CD14-positive monocyte (primary cell): Measurements from ENCODE around the gene GRPR. TPM values are rescaled to one million over a fixed set of nuclear protein-coding genes. Genes with fewer than 3 reads are reported as not detected.
"Not testable (repeated sequence)": the region's sequence is repeated elsewhere in the genome, so short reads cannot be mapped to it uniquely, and the experiment has no call there.

Source experiments
- DNase-seq, 3 donors: peaks; one replicate each; pipeline ENCODE4 v3.0.0-alpha.2; 2011 to 2022
- H2AFZ ChIP-seq: 2 replicates; pipeline ENCODE4 v1.6.0; 2012; ENCODE audit warnings: mild to moderate bottlenecking, low read depth, low read length, inconsistent platforms; ENCODE audit not compliant: insufficient read depth, poor library complexity, severe bottlenecking
- H3K27ac ChIP-seq, 2 donors: 1 replicate in 1 of 2; 2 replicates in 1 of 2; pipeline ENCODE4 v1.5.1; 2012 to 2013; ENCODE audit warnings: low read length in 2 of 2, control low read depth in 1 of 2, inconsistent platforms in 1 of 2, low read depth in 1 of 2, mild to moderate bottlenecking in 1 of 2
- H3K27me3 ChIP-seq, 2 donors: one replicate each; pipeline versions ENCODE4 v1.6.0 to v1.6.1; 2011 to 2013; ENCODE audit warnings: low read length in 2 of 2; ENCODE audit not compliant: control insufficient read depth in 2 of 2, insufficient read depth in 2 of 2
- H3K36me3 ChIP-seq, 2 donors: replicated peaks in 1 of 2; 1 replicate in 1 of 2; 2 replicates in 1 of 2; pipeline versions ENCODE4 v1.5.1 to v1.6.1; 2012 to 2013; ENCODE audit warnings: low read length in 2 of 2, control low read depth in 1 of 2, inconsistent platforms in 1 of 2, mild to moderate bottlenecking in 1 of 2; ENCODE audit not compliant: insufficient read depth in 2 of 2, control insufficient read depth in 1 of 2
- H3K4me1 ChIP-seq, 2 donors: 1 replicate in 1 of 2; 2 replicates in 1 of 2; pipeline versions ENCODE4 v1.5.1 to v1.6.1; 2012 to 2013; ENCODE audit warnings: low read length in 2 of 2, control low read depth in 1 of 2, inconsistent platforms in 1 of 2, mild to moderate bottlenecking in 1 of 2, moderate library complexity in 1 of 2; ENCODE audit not compliant: insufficient read depth in 2 of 2, control insufficient read depth in 1 of 2
- H3K4me2 ChIP-seq: replicated peaks from 2 replicates; pipeline ENCODE3; 2012; ENCODE audit warnings: low read length, moderate library complexity, mild to moderate bottlenecking; ENCODE audit not compliant: poor library complexity, severe bottlenecking; ENCODE audit errors: extremely low read depth
- H3K4me3 ChIP-seq, 3 experiments: fragments of 200-600 bp in 1 of 3; sonication (generic) in 1 of 3; replicated peaks in 1 of 3; 1 replicate in 2 of 3; 2 replicates in 1 of 3; pipeline ENCODE4 v1.5.1; 2011 to 2013; ENCODE audit warnings: low read length in 3 of 3, mild to moderate bottlenecking in 3 of 3, control low read depth in 2 of 3, low read depth in 2 of 3, inconsistent platforms in 1 of 3, moderate library complexity in 1 of 3
- H3K79me2 ChIP-seq: 2 replicates; pipeline ENCODE4 v1.6.0; 2012; ENCODE audit warnings: mild to moderate bottlenecking, control low read depth, inconsistent platforms, low read length, moderate library complexity; ENCODE audit not compliant: insufficient read depth
- H3K9ac ChIP-seq: 2 replicates; pipeline ENCODE4 v1.6.0; 2017; ENCODE audit warnings: low read length, mild to moderate bottlenecking; ENCODE audit not compliant: insufficient read depth, poor library complexity, severe bottlenecking
- H3K9me3 ChIP-seq, 2 donors: replicated peaks in 1 of 2; 1 replicate in 1 of 2; 2 replicates in 1 of 2; pipeline versions ENCODE4 v1.5.1 to v1.6.1; 2012 to 2013; ENCODE audit warnings: low read length in 2 of 2, control low read depth in 1 of 2; ENCODE audit not compliant: control insufficient read depth in 1 of 2, insufficient read depth in 1 of 2
- H4K20me1 ChIP-seq: 2 replicates; pipeline ENCODE4 v1.6.0; 2012; ENCODE audit warnings: mild to moderate bottlenecking, low read length, control low read depth, moderate library complexity; ENCODE audit not compliant: insufficient read depth
- H3K27ac Mint-ChIP-seq, 7 donors: one replicate each; pipeline ENCODE4 v1.8.0; 2020; ENCODE audit warnings: mild to moderate bottlenecking in 7 of 7, mixed read lengths in 7 of 7, moderate library complexity in 6 of 7, inconsistent platforms in 2 of 7
- H3K27me3 Mint-ChIP-seq, 3 donors: one replicate each; pipeline ENCODE4 v1.8.0; 2021 to 2022; ENCODE audit warnings: low read depth in 3 of 3, mild to moderate bottlenecking in 3 of 3, mixed read lengths in 3 of 3, moderate library complexity in 3 of 3, inconsistent platforms in 1 of 3
- H3K36me3 Mint-ChIP-seq, 2 donors: one replicate each; pipeline ENCODE4 v1.8.0; 2020; ENCODE audit warnings: mixed read lengths in 2 of 2, inconsistent platforms in 1 of 2, mild to moderate bottlenecking in 1 of 2
- H3K4me1 Mint-ChIP-seq: one replicate; pipeline ENCODE4 v1.8.0; 2020; ENCODE audit warnings: mild to moderate bottlenecking, mixed read lengths
- H3K4me3 Mint-ChIP-seq, 2 donors: one replicate each; pipeline ENCODE4 v1.8.0; 2020; ENCODE audit warnings: mild to moderate bottlenecking in 2 of 2, mixed read lengths in 2 of 2, moderate library complexity in 1 of 2
- H3K9me3 Mint-ChIP-seq, 7 donors: one replicate each; pipeline ENCODE4 v1.8.0; 2020 to 2022; ENCODE audit warnings: mixed read lengths in 7 of 7, mild to moderate bottlenecking in 6 of 7, moderate library complexity in 6 of 7, inconsistent platforms in 2 of 7
- WGBS: methylation state at CpG from one replicate; pipeline ENCODE4 v1.1.5; 2013; ENCODE audit warnings: missing lambda C conversion rate; ENCODE audit not compliant: insufficient coverage; 5-methylcytosine and 5-hydroxymethylcytosine counted together
- intact Hi-C, 2 donors: fragments of 100-400 bp; cut with micrococcal nuclease; formaldehyde crosslinking; loops; one replicate each; pipeline versions ENCODE4 v1.15.0 to v1.15.1; 2023
- polyA plus RNA-seq, 3 donors: library from polyadenylated mRNA; depleted of rRNA in 1 of 3; unstranded in 2 of 3; stranded (reverse) in 1 of 3; fragments of 300-500 nt in 2 of 3; fragments of >200 nt in 1 of 3; fragmentation: Illumina TruSeq in 2 of 3; gene quantifications; 1 replicate in 2 of 3; 2 replicates in 1 of 3; pipeline ENCODE4 v1.2.3, GENCODE V29; 2012 to 2021
- TF ChIP-seq, protein P1 (sequence below): fragments of 200-600 bp; IDR thresholded peaks from one replicate; pipeline ENCODE4 v1.8.0; 2022; ENCODE audit warnings: antibody characterized with exemption, mild to moderate bottlenecking

Gene GRPR
- polyA plus RNA-seq, 3 donors, result 0.35 to 0.55 (median 0.46) TPM

- H3K4me1 Mint-ChIP-seq, result no peaks in the 10 kb centered on the region
- 92% methylated on average over 2 of the region's 3 CpGs for WGBS
- peaks cover 0 to 5% of the 10 kb centered on the region in 2 donors for H3K9me3 ChIP-seq
- no peak overlapping the region for H3K27ac Mint-ChIP-seq
- H4K20me1 ChIP-seq, result no peaks in the 10 kb centered on the region
- no peak overlapping the region for H3K27ac ChIP-seq
- no peak overlapping the region for H3K9ac ChIP-seq
- no peak overlapping the region for H3K4me3 ChIP-seq
- intact Hi-C loops, result no loop called here
- no peak for DNase-seq
- no peak overlapping the region for H3K4me2 ChIP-seq
- H3K27me3 ChIP-seq, result peaks cover 0 to 20% of the 10 kb centered on the region in 2 donors
- no peaks in the 10 kb centered on the region for H3K36me3 ChIP-seq
- H3K27me3 Mint-ChIP-seq, result peaks cover 0 to 35% (median 5%) of the 10 kb centered on the region in 3 donors
- no peak overlapping the region for H2AFZ ChIP-seq
- no peaks in the 10 kb centered on the region for H3K36me3 Mint-ChIP-seq
- H3K79me2 ChIP-seq, result no peaks in the 10 kb centered on the region
- H3K4me1 ChIP-seq, result no peaks in the 10 kb centered on the region
- peaks cover 4 to 15% (median 7%) of the 10 kb centered on the region in 7 donors for H3K9me3 Mint-ChIP-seq
- TF ChIP-seq, protein P1, sequence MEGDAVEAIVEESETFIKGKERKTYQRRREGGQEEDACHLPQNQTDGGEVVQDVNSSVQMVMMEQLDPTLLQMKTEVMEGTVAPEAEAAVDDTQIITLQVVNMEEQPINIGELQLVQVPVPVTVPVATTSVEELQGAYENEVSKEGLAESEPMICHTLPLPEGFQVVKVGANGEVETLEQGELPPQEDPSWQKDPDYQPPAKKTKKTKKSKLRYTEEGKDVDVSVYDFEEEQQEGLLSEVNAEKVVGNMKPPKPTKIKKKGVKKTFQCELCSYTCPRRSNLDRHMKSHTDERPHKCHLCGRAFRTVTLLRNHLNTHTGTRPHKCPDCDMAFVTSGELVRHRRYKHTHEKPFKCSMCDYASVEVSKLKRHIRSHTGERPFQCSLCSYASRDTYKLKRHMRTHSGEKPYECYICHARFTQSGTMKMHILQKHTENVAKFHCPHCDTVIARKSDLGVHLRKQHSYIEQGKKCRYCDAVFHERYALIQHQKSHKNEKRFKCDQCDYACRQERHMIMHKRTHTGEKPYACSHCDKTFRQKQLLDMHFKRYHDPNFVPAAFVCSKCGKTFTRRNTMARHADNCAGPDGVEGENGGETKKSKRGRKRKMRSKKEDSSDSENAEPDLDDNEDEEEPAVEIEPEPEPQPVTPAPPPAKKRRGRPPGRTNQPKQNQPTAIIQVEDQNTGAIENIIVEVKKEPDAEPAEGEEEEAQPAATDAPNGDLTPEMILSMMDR, result no peak
- no peak overlapping the region for H3K4me3 Mint-ChIP-seq
These were observed 37.4 kb downstream of the GRPR start for GRCh38 chrX:16160729-16161128.

GRCh38 chrX:16161173-16161572, 37.8 kb downstream of the GRPR start:
- H3K27me3 Mint-ChIP-seq, result peaks cover 0 to 31% (median 5%) of the 10 kb centered on the region in 3 donors
- H3K4me3 ChIP-seq, H3K4me1 ChIP-seq, intact Hi-C loops, H3K9me3 ChIP-seq, H3K27ac ChIP-seq, H3K36me3 Mint-ChIP-seq, H3K4me1 Mint-ChIP-seq, H3K27ac Mint-ChIP-seq, H3K79me2 ChIP-seq, H3K4me3 Mint-ChIP-seq, H3K9ac ChIP-seq, DNase-seq, H4K20me1 ChIP-seq, H3K4me2 ChIP-seq, H2AFZ ChIP-seq, H3K36me3 ChIP-seq: not testable (repeated sequence)
- peaks cover 4 to 19% (median 10%) of the 10 kb centered on the region in 7 donors for H3K9me3 Mint-ChIP-seq
- peaks cover 0 to 16% of the 10 kb centered on the region in 2 donors for H3K27me3 ChIP-seq
- WGBS, result no CpG with 5 or more reads among the region's 2 CpGs
